K562 (cell line): ENCODE results near the gene LMBRD1. TPM values are rescaled to one million over a fixed set of nuclear protein-coding genes. Genes with fewer than 3 reads are reported as not detected.

Experiments used
- ATAC-seq: fragments of 200-7000 bp; cut with Tn5 transposase; 3 replicates; pipeline ENCODE4 v1.9.1; 2020; ENCODE audit warnings: moderate library complexity
- BruUV-seq: library from RNA; stranded (reverse); fragments of 400-500 nt; replicated peaks from 2 replicates; lab custom pipeline; 2021; lab: Mats Ljungman, UMichigan
- CTCF ChIA-PET: fragments of 300-600 bp; formaldehyde crosslinking; extraction: SDS; loops from one replicate; lab custom pipeline; 2021; ENCODE audit warnings: low intra/inter-chr PET ratio; lab: Yijun Ruan, JAX
- POLR2A ChIA-PET: fragments of 300-600, 350-650 bp; sonication (Branson Sonifier 250); formaldehyde crosslinking; extraction: SDS; loops from one replicate; lab custom pipeline; 2021; ENCODE audit warnings: antibody characterized with exemption, inconsistent platforms; lab: Yijun Ruan, JAX
- DNase-seq, 4 experiments: peaks; one replicate each; pipeline versions ENCODE4 v3.0.0 to v3.0.0-alpha.2; 2011 to 2018; ENCODE audit warnings: low spot score in 3 of 4, mixed read lengths in 3 of 4; ENCODE audit errors: extremely low read depth in 1 of 4
- FAIRE-seq: peaks from 2 replicates; lab custom pipeline; 2011; peaks lifted over from hg19 to GRCh38; lab: Jason Lieb, UNC
- H2AFZ ChIP-seq: 2 replicates; pipeline ENCODE4 v1.6.0; 2011; ENCODE audit warnings: low read depth, low read length, control low read depth, inconsistent platforms
- H3K27ac ChIP-seq: fragments of 200-600 bp; 3 replicates; pipeline ENCODE4 v1.8.0; 2011; ENCODE audit warnings: low read depth, mild to moderate bottlenecking, control low read depth, inconsistent platforms, low read length, moderate library complexity, mixed read lengths; ENCODE audit errors: extremely low read depth
- H3K27me3 ChIP-seq, 2 experiments: fragments of 300-600 bp in 1 of 2; 2 replicates in 1 of 2; 3 replicates in 1 of 2; pipeline versions ENCODE4 v1.6.0 to v1.8.0; 2011; ENCODE audit warnings: inconsistent platforms in 2 of 2, low read length in 2 of 2, mild to moderate bottlenecking in 1 of 2, mixed read lengths in 1 of 2, moderate library complexity in 1 of 2; ENCODE audit not compliant: control insufficient read depth in 2 of 2, insufficient read depth in 2 of 2
- H3K36me3 ChIP-seq: fragments of 300-600 bp; 3 replicates; pipeline ENCODE4 v1.8.0; 2011; ENCODE audit warnings: mild to moderate bottlenecking, low read length, inconsistent platforms; ENCODE audit not compliant: control insufficient read depth, insufficient read depth
- H3K4me1 ChIP-seq, 2 experiments: fragments of 200-600 bp in 1 of 2; replicated peaks in 1 of 2; 2 replicates in 1 of 2; 3 replicates in 1 of 2; pipeline versions ENCODE4 v1.5.1 to v1.8.0; 2011; ENCODE audit warnings: inconsistent platforms in 2 of 2, low read length in 2 of 2, mild to moderate bottlenecking in 1 of 2, mixed read lengths in 1 of 2, moderate library complexity in 1 of 2; ENCODE audit not compliant: control insufficient read depth in 2 of 2, insufficient read depth in 2 of 2
- H3K4me2 ChIP-seq: 2 replicates; pipeline ENCODE4 v1.6.1; 2011; ENCODE audit warnings: low read length, control low read depth, inconsistent platforms, mixed read lengths; ENCODE audit not compliant: insufficient read depth
- H3K4me3 ChIP-seq: fragments of 200-600 bp; sonication (generic), shearing (Covaris generic); 2 replicates; pipeline ENCODE4 v1.5.1; 2016; ENCODE audit warnings: control low read depth, inconsistent platforms
- H3K79me2 ChIP-seq: fragments of 200-600 bp; 3 replicates; pipeline ENCODE4 v1.8.0; 2011; ENCODE audit warnings: low read length, inconsistent platforms; ENCODE audit not compliant: control insufficient read depth, insufficient read depth
- H3K9ac ChIP-seq, 2 experiments: 2 replicates each; pipeline versions ENCODE4 v1.6.0 to v1.6.1; 2011; ENCODE audit warnings: low read depth in 2 of 2, low read length in 2 of 2, control low read depth in 1 of 2, inconsistent platforms in 1 of 2, mild to moderate bottlenecking in 1 of 2, mixed read lengths in 1 of 2; ENCODE audit not compliant: insufficient read depth in 1 of 2
- H3K9me1 ChIP-seq: one replicate; pipeline ENCODE4 v1.6.0; 2011; ENCODE audit warnings: inconsistent platforms, mild to moderate bottlenecking, low read length, moderate library complexity; ENCODE audit not compliant: control insufficient read depth, insufficient read depth
- H3K9me3 ChIP-seq: replicated peaks from 2 replicates; pipeline ENCODE4 v1.5.1; 2011; ENCODE audit warnings: low read depth, low read length, inconsistent platforms; ENCODE audit not compliant: control insufficient read depth, insufficient read depth
- H4K20me1 ChIP-seq: replicated peaks from 2 replicates; pipeline ENCODE4 v1.6.1; 2011; ENCODE audit warnings: low read length, inconsistent platforms, mixed read lengths; ENCODE audit not compliant: control insufficient read depth, insufficient read depth
- C11orf30 ChIP-seq: fragments of 450-650 bp; IDR thresholded peaks from 2 replicates; pipeline ENCODE4 v1.6.1; 2016; ENCODE audit warnings: low read depth, mild to moderate bottlenecking
- JUN ChIP-seq, 2 experiments: sonication (generic) in 1 of 2; formaldehyde crosslinking in 1 of 2; IDR thresholded peaks; 2 replicates each; pipeline versions ENCODE4 v1.6.1 to v1.8.0; 2012 to 2022; ENCODE audit warnings: borderline replicate concordance in 2 of 2, mild to moderate bottlenecking in 2 of 2, improper control_type of control experiment in 1 of 2, low read depth in 1 of 2, low read length in 1 of 2, missing genetic modification reagents in 1 of 2
- MAFF ChIP-seq: IDR thresholded peaks from 2 replicates; pipeline ENCODE4 v1.6.1; 2012; ENCODE audit warnings: low read length, improper control_type of control experiment
- MAFG ChIP-seq: fragments of 450-650 bp; conservative IDR thresholded peaks from 2 replicates; pipeline ENCODE4 v1.6.1; 2016; ENCODE audit warnings: missing genetic modification characterization, missing compliant biosample characterization
- ZNF77 ChIP-seq: fragments of 250-450 bp; sonication (Bioruptor Pico); IDR thresholded peaks from 2 replicates; pipeline ENCODE4 v1.5.0; 2020
- WGBS: fragments of 100-300 bp; shearing (Covaris generic); methylation state at CpG from one replicate; pipeline ENCODE4 v1.1.6; 2016; ENCODE audit warnings: low coverage, mixed read lengths; ENCODE audit not compliant: insufficient coverage; ENCODE audit errors: missing lambda C conversion rate; 5-methylcytosine and 5-hydroxymethylcytosine counted together
- in situ Hi-C: fragments of 300-500 bp; cut with MboI; formaldehyde crosslinking; loops from 4 replicates; pipeline ENCODE4 v1.15.0; 2018; ENCODE audit warnings: inconsistent platforms, mixed read lengths
- intact Hi-C: fragments of 100-400 bp; cut with micrococcal nuclease; formaldehyde crosslinking; loops from 2 replicates; pipeline ENCODE4 v1.14.2; 2022
- polyA plus RNA-seq, 8 experiments: library from polyadenylated mRNA; depleted of rRNA in 4 of 8; stranded (reverse) in 5 of 8; unstranded in 3 of 8; fragments of >200 nt; fragmentation: Nextera tagmentation in 2 of 8; fragmentation: Illumina TruSeq in 1 of 8; extraction: Ambion mirVana in 2 of 8; extraction: Trizol in 1 of 8; gene quantifications; 2 replicates each; pipeline versions ENCODE4 v1.2.1 to v1.2.3, GENCODE V29; 2011 to 2014; ENCODE audit warnings: inconsistent platforms in 1 of 8, missing spikeins in 1 of 8
- total RNA-seq, 7 experiments: library from RNA; depleted of rRNA in 6 of 7; stranded (reverse); fragments of >200 nt in 6 of 7; fragmentation: Illumina TruSeq in 2 of 7; extraction: Trizol in 2 of 7; gene quantifications; 2 replicates each; pipeline versions ENCODE4 v1.2.1 to v1.2.3, GENCODE V29; 2011 to 2021; ENCODE audit warnings: low replicate concordance in 1 of 7
- TF ChIP-seq, protein P1 (sequence below): fragments of 450-650 bp; IDR thresholded peaks from 2 replicates; pipeline ENCODE4 v1.6.1; 2017; ENCODE audit warnings: antibody characterized with exemption
- TF ChIP-seq, protein P2 (sequence below): fragments of 450-650 bp; conservative IDR thresholded peaks from 2 replicates; pipeline ENCODE4 v1.6.1; 2016; ENCODE audit warnings: missing genetic modification characterization, low read depth, mild to moderate bottlenecking, missing compliant biosample characterization, moderate library complexity

The LMBRD1 gene
- total and polyA plus RNA-seq, 9 of the 15 experiments (the other 6 are each of a cell fraction or from before 2014, with no cell fraction given): 14.0 to 85.2 (median 26.5) TPM

DNA sequence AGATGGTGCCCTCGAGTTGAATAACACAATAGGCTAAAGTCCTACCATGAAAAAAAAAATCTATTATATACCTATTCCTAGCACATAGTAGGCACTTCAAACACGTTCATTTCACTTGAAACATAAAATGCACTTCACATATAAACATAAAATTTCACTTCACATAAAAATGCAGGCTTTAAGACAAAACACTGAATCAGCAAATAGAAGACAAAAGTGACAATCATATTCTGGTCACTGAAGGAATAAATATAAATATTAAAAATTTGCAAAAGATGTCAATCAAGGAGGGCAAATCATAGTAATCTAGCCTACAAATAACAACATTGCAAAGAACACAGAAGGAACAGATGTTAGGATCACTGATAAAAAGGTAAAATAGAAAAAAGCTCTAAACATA is 153.1 kb downstream of the LMBRD1 start (continued):
- TF ChIP-seq, protein P1, sequence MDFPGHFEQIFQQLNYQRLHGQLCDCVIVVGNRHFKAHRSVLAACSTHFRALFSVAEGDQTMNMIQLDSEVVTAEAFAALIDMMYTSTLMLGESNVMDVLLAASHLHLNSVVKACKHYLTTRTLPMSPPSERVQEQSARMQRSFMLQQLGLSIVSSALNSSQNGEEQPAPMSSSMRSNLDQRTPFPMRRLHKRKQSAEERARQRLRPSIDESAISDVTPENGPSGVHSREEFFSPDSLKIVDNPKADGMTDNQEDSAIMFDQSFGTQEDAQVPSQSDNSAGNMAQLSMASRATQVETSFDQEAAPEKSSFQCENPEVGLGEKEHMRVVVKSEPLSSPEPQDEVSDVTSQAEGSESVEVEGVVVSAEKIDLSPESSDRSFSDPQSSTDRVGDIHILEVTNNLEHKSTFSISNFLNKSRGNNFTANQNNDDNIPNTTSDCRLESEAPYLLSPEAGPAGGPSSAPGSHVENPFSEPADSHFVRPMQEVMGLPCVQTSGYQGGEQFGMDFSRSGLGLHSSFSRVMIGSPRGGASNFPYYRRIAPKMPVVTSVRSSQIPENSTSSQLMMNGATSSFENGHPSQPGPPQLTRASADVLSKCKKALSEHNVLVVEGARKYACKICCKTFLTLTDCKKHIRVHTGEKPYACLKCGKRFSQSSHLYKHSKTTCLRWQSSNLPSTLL: no peak
- TF ChIP-seq MAFG (tag): peak; percentile 33; the same call in 1 of the 2 replicates
- TF ChIP-seq, protein P2, sequence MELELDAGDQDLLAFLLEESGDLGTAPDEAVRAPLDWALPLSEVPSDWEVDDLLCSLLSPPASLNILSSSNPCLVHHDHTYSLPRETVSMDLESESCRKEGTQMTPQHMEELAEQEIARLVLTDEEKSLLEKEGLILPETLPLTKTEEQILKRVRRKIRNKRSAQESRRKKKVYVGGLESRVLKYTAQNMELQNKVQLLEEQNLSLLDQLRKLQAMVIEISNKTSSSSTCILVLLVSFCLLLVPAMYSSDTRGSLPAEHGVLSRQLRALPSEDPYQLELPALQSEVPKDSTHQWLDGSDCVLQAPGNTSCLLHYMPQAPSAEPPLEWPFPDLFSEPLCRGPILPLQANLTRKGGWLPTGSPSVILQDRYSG (tag): no peak
- TF ChIP-seq ZNF77 (CRISPR knock-in tag): no peak

DNA sequence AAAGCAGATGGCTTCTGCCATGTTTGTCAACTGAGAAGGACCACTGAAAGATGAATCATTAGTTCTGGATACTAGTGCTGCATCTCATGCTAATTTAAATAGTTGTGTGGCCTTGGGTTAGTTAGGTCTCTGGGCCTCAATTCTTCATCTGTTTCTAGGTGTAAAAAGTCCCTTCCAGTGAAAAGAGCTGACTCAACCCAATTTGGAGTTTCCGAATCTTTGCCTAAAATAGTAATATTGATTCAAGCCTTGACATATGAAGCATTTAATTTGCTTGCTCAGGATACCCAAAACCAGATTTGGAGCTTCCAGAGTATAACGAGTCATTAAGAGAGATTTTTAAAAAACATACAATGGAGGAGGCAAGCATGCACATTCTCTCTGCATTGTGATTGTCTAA is 163.9 kb downstream of the LMBRD1 start:
- H3K27me3 ChIP-seq: peaks cover 4% of the 10 kb centered on the region in 2 experiments; a peak in 3 of 5 replicates
- in situ Hi-C loops: no loop called here
- H3K4me3 ChIP-seq: no peak overlapping the region
- no peaks in the 10 kb centered on the region for H3K9me1 ChIP-seq
- H3K4me2 ChIP-seq: no peak overlapping the region
- BruUV-seq: no TSS peak
- ChIA-PET CTCF (no interaction called here), POLR2A (no interaction called here)
- H3K9me3 ChIP-seq: no peaks in the 10 kb centered on the region
- no peaks in the 10 kb centered on the region for H3K4me1 ChIP-seq
- FAIRE-seq (no peak), DNase-seq (no peak), ATAC-seq (no peak)
- H4K20me1 ChIP-seq: no peaks in the 10 kb centered on the region
- no peak overlapping the region for H2AFZ ChIP-seq
- no peaks in the 10 kb centered on the region for H3K36me3 ChIP-seq
- no peak overlapping the region for H3K27ac ChIP-seq
- no peak overlapping the region for H3K9ac ChIP-seq
- no peaks in the 10 kb centered on the region for H3K79me2 ChIP-seq
- intact Hi-C loops: no loop called here
- WGBS: 0% methylated on average over 2 of the region's 2 CpGs
- TF ChIP-seq C11orf30 (peak; percentile 30; the same call in 1 of the 2 replicates), JUN (IDR thresholded peaks at IDR 0.05; ENCODE audit: borderline replicate concordance, low read depth, low read length) (no peak), JUN (CRISPR knock-in tag; IDR thresholded peaks at IDR 0.05; ENCODE audit: borderline replicate concordance) (no peak), MAFF (peak; percentile 33; the same call in 1 of the 2 replicates)
